ENCODE results near the gene AKR1C1. TPM values are rescaled to one million over a fixed set of nuclear protein-coding genes. Genes with fewer than 3 reads are reported as not detected.
A peak's percentile ranks its signal among the peaks of the same experiment; 100 is the strongest.
"Not testable (repeated sequence)": the region's sequence is repeated elsewhere in the genome, so short reads cannot be mapped to it uniquely, and the experiment has no call there.

AKR1C1 gene
- total RNA-seq, 1 donor from 2014 or later = 14.5 TPM

- TF ChIP-seq CTCF (conservative IDR thresholded peaks at IDR 0.05) = peak; percentile 48
- Mint-ChIP-seq H3K27ac (peak overlapping the region; percentile 89), H3K4me1 (ENCODE audit: unreplicated experiment) (peaks cover 8% of the 10 kb centered on the region), H3K27me3 (no peaks in the 10 kb centered on the region), H3K9me3 (no peaks in the 10 kb centered on the region), H3K4me3 (peak overlapping the region; percentile 41), H3K36me3 (no peaks in the 10 kb centered on the region)
- DNase-seq (ENCODE audit: extremely low spot score, unreplicated experiment) = no peak
Observed at GRCh38 chr10:4981722-4982471, 18.7 kb downstream of the AKR1C1 start.

- peak overlapping the region; percentile 89 for H3K27ac Mint-ChIP-seq
- no peak overlapping the region for H3K4me3 Mint-ChIP-seq
- no peaks in the 10 kb centered on the region for H3K36me3 Mint-ChIP-seq
- no peak for DNase-seq (ENCODE audit: extremely low spot score, unreplicated experiment)
- no peak for TF ChIP-seq CTCF (conservative IDR thresholded peaks at IDR 0.05)
- no peaks in the 10 kb centered on the region for H3K9me3 Mint-ChIP-seq
- H3K27me3 Mint-ChIP-seq = no peaks in the 10 kb centered on the region
- peaks cover 8% of the 10 kb centered on the region for H3K4me1 Mint-ChIP-seq (ENCODE audit: unreplicated experiment)
Observed at GRCh38 chr10:4982764-4983226, 19.6 kb downstream of the AKR1C1 start.

GRCh38 chr10:4983615-4984216 is 20.5 kb downstream of the AKR1C1 start:
- Mint-ChIP-seq H3K4me1 (ENCODE audit: unreplicated experiment) (peaks cover 8% of the 10 kb centered on the region), H3K9me3 (no peaks in the 10 kb centered on the region), H3K27me3 (no peaks in the 10 kb centered on the region), H3K27ac (no peak overlapping the region), H3K4me3 (no peak overlapping the region), H3K36me3 (no peaks in the 10 kb centered on the region)
- DNase-seq (ENCODE audit: extremely low spot score, unreplicated experiment) = no peak
- no peak for TF ChIP-seq CTCF (conservative IDR thresholded peaks at IDR 0.05)

GRCh38 chr10:4984223-4984622 is 21.0 kb downstream of the AKR1C1 start:
- Mint-ChIP-seq H3K4me1 (ENCODE audit: unreplicated experiment) (peaks cover 8% of the 10 kb centered on the region), H3K9me3 (no peaks in the 10 kb centered on the region), H3K27me3 (no peaks in the 10 kb centered on the region), H3K36me3 (no peaks in the 10 kb centered on the region), H3K4me3 (no peak overlapping the region), H3K27ac (no peak overlapping the region)
- no peak for TF ChIP-seq CTCF (conservative IDR thresholded peaks at IDR 0.05)
- DNase-seq (ENCODE audit: extremely low spot score, unreplicated experiment) = no peak

- Mint-ChIP-seq H3K4me3 (no peak overlapping the region), H3K27me3 (no peaks in the 10 kb centered on the region), H3K4me1 (ENCODE audit: unreplicated experiment) (peaks cover 8% of the 10 kb centered on the region), H3K9me3 (no peaks in the 10 kb centered on the region), H3K36me3 (no peaks in the 10 kb centered on the region), H3K27ac (peak overlapping the region; percentile 18)
- no peak for DNase-seq (ENCODE audit: extremely low spot score, unreplicated experiment)
- no peak for TF ChIP-seq CTCF (conservative IDR thresholded peaks at IDR 0.05)
Observed at GRCh38 chr10:4984971-4985594, 21.9 kb downstream of the AKR1C1 start.

- not testable (repeated sequence) for H3K27ac Mint-ChIP-seq; H3K36me3 Mint-ChIP-seq; H3K4me3 Mint-ChIP-seq; DNase-seq (ENCODE audit: extremely low spot score, unreplicated experiment); H3K9me3 Mint-ChIP-seq; H3K4me1 Mint-ChIP-seq (ENCODE audit: unreplicated experiment); H3K27me3 Mint-ChIP-seq
Observed at GRCh38 chr10:4988000-4988641, 24.9 kb downstream of the AKR1C1 start.
